ENCODE data around the gene RASAL3.

The RASAL3 gene

GRCh38 chr19:15453906-15454860, 10.2 kb downstream of the RASAL3 start:
- TF ChIP-seq CTCF (IDR thresholded peaks at IDR 0.05; ENCODE audit: extremely low read depth, insufficient read depth, missing control alignments): no peak
- DNase-seq (ENCODE audit: low spot score): no peak
- in situ Hi-C loops (cut with MboI; ENCODE audit: low pct_unique_long_range_greater_than_20kb, low sequenced_read_pairs, unreplicated experiment): no loop called here

DNA sequence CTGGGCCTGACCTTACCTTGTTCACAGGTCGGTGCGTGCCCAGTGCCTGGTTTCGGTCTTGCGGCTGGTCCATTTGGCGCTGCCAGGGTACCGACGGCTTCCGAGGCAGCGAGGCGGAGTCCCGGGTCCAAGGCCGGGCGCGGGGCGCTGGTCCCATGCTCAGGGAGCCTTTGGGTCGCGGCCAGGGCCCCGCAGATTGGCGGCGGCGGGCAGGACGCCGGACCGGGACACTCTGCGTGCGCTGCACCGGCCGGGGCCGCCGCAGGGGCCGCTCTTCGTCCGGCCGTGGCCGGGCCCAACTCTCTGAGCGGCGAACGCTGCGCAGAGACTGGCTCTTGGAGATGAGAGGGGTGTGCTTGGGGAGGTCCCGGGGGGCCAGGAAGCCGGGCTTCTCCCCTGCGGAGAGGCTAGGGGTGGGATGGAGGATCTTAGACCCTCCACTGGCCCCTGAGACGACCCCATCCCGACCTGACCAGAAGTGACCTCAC, 11.2 kb downstream of the RASAL3 start:
- no peak for TF ChIP-seq CTCF (IDR thresholded peaks at IDR 0.05; ENCODE audit: extremely low read depth, insufficient read depth, missing control alignments)
- in situ Hi-C loops (cut with MboI; ENCODE audit: low pct_unique_long_range_greater_than_20kb, low sequenced_read_pairs, unreplicated experiment): no loop called here
- DNase-seq (ENCODE audit: low spot score): no peak

GRCh38 chr19:15452111-15453047, 12.0 kb downstream of the RASAL3 start:
- DNase-seq (ENCODE audit: low spot score): no peak
- no peak for TF ChIP-seq CTCF (IDR thresholded peaks at IDR 0.05; ENCODE audit: extremely low read depth, insufficient read depth, missing control alignments)
- in situ Hi-C loops (cut with MboI; ENCODE audit: low pct_unique_long_range_greater_than_20kb, low sequenced_read_pairs, unreplicated experiment): no loop called here

- no peak for TF ChIP-seq CTCF (IDR thresholded peaks at IDR 0.05; ENCODE audit: extremely low read depth, insufficient read depth, missing control alignments)
- in situ Hi-C loops (cut with MboI; ENCODE audit: low pct_unique_long_range_greater_than_20kb, low sequenced_read_pairs, unreplicated experiment): no loop called here
- DNase-seq (ENCODE audit: low spot score): no peak
Measured at GRCh38 chr19:15450528-15450890, 13.8 kb downstream of the RASAL3 start.

GRCh38 chr19:15449620-15450527, 14.5 kb downstream of the RASAL3 start, which contains the start of gene WIZ:
Gene WIZ, minus strand, starts transcription at chr19:15449956. Its CDS starts 1,649 bp downstream, at chr19:15448307.
- TF ChIP-seq CTCF (IDR thresholded peaks at IDR 0.05; ENCODE audit: extremely low read depth, insufficient read depth, missing control alignments): no peak
- in situ Hi-C loops (cut with MboI; ENCODE audit: low pct_unique_long_range_greater_than_20kb, low sequenced_read_pairs, unreplicated experiment): no loop called here

More at GRCh38 chr19:15449620-15450527, 14.5 kb downstream of the RASAL3 start, which contains the start of gene WIZ:
- DNase-seq (ENCODE audit: low spot score): peak; percentile 98
